Kidney (tissue), 14 donors: ENCODE data around the gene ZNF692. TPM values are rescaled to one million over a fixed set of nuclear protein-coding genes. Genes with fewer than 3 reads are reported as not detected.

Source experiments
- DNase-seq, 5 donors: peaks; one replicate each; pipeline ENCODE4 v3.0.0-alpha.2; 2013 to 2020
- FAIRE-seq: peaks from 2 replicates; lab custom pipeline; 2012; peaks lifted over from hg19 to GRCh38; lab: Jason Lieb, UNC
- H3K27ac ChIP-seq, 2 donors: one replicate each; pipeline ENCODE4 v1.7.0; 2013; ENCODE audit warnings: low read depth in 2 of 2, low read length in 2 of 2, inconsistent platforms in 1 of 2
- H3K27me3 ChIP-seq: one replicate; pipeline ENCODE4 v1.7.1; 2013; ENCODE audit warnings: low read length, inconsistent platforms; ENCODE audit not compliant: control insufficient read depth, insufficient read depth
- H3K36me3 ChIP-seq, 3 donors: one replicate each; pipeline versions ENCODE4 v1.7.0 to v1.7.1; 2013; ENCODE audit warnings: low read length in 3 of 3, control low read depth in 1 of 3, inconsistent platforms in 1 of 3; ENCODE audit not compliant: insufficient read depth in 3 of 3, control insufficient read depth in 2 of 3
- H3K4me1 ChIP-seq, 3 donors: one replicate each; pipeline versions ENCODE4 v1.7.0 to v1.7.1; 2013; ENCODE audit warnings: low read length in 3 of 3, inconsistent platforms in 1 of 3, low read depth in 1 of 3; ENCODE audit not compliant: control insufficient read depth in 2 of 3, insufficient read depth in 2 of 3
- H3K4me3 ChIP-seq, 3 donors: one replicate each; pipeline versions ENCODE4 v1.7.0 to v1.8.1; 2013; ENCODE audit warnings: low read length in 3 of 3, control low read depth in 1 of 3, inconsistent platforms in 1 of 3
- H3K9ac ChIP-seq, 3 donors: one replicate each; pipeline versions ENCODE4 v1.7.0 to v1.7.1; 2013; ENCODE audit warnings: low read length in 3 of 3, control low read depth in 1 of 3, inconsistent platforms in 1 of 3
- H3K9me3 ChIP-seq, 3 donors: one replicate each; pipeline versions ENCODE4 v1.7.0 to v1.7.1; 2013; ENCODE audit warnings: low read length in 3 of 3, control low read depth in 1 of 3, inconsistent platforms in 1 of 3; ENCODE audit not compliant: control insufficient read depth in 2 of 3, insufficient read depth in 1 of 3
- CTCF ChIP-seq: IDR thresholded peaks from 3 replicates; pipeline ENCODE4 v1.5.1; 2012; ENCODE audit warnings: mild to moderate bottlenecking, moderate library complexity, borderline replicate concordance; ENCODE audit not compliant: insufficient read depth; ENCODE audit errors: extremely low read depth
- intact Hi-C: fragments of 100-400 bp; cut with DNase I; formaldehyde crosslinking; loops from one replicate; pipeline ENCODE4 v1.11.1; 2022
- polyA plus RNA-seq: library from polyadenylated mRNA; stranded (reverse); fragments of 350-450 nt; fragmentation: Illumina TruSeq; extraction: RNeasy Lipid Tissue Mini Kit (QIAGEN cat#74804); gene quantifications from one replicate; pipeline ENCODE4 v1.2.3, GENCODE V29; 2014; ENCODE audit warnings: low read depth, low replicate concordance; ENCODE audit not compliant: insufficient read depth
- total RNA-seq: library from RNA; stranded (reverse); fragmentation: NEBNext Ultra II Directional; extraction: Animal tissue kit (Norgen Biotek cat#: 25700); gene quantifications from one replicate; pipeline ENCODE4 v1.2.1, GENCODE V29; 2021
- donor health status: control.
- donor health status: control.
- donor health status: control.
- donor health status: control.
- donor health status: control.
- donor health status: DM: yes; HTN: yes; CAD: no.
- donor health status: Normal renal cell carcinoma (clear cell type).

The ZNF692 gene
- total and polyA plus RNA-seq, 2 donors from 2014 or later = 29.6 to 34.4 TPM

DNA sequence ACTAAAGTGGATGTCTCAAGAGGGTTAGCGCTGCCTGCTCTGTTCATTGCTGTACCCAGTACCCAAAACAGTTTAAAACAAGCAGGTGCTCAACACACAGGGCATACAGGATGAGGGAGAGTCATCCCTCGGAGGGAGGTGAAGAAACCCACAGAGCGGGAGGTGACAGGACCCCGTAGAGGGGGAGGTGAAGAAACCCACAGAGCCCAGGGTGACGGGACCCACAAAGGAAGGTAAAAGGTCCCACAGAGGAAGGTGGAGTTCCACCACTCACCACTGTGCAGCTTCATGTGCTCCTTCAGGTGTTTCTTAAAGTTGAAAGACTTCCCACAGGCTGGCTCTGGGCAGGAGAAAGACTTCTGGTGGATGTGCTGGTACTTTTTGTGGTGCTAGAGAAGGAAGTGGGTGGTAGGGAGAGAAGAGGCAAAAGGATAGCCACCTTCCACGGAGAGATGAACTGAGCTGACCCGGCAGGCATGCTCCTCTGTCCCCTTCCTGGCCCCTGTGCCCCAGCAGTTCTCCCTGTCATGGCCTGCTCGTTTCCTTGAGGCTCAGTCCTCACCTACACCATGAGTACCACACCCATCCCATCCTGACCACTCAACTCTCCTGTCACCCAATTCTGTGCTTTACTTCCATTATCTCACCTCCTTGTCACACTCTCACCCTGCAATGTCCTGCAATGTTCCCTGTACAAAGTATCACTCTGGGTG is 5.1 kb downstream of the ZNF692 start:
- no peak for TF ChIP-seq CTCF
- Histone ChIP-seq H3K36me3 (peaks cover 0 to 14% (median 5%) of the 10 kb centered on the region in 3 donors), H3K9ac (no peak overlapping the region), H3K4me1 (peaks cover 0 to 12% (median 0%) of the 10 kb centered on the region in 3 donors), H3K27ac (no peak overlapping the region), H3K4me3 (no peak overlapping the region), H3K9me3 (no peaks in the 10 kb centered on the region), H3K27me3 (no peaks in the 10 kb centered on the region)
- no peak for DNase-seq
- no peak for FAIRE-seq
- intact Hi-C loops = no loop called here

GRCh38 chr1:248852481-248853405 is 6.1 kb downstream of the ZNF692 start:
- Histone ChIP-seq H3K9ac (no peak overlapping the region), H3K27ac (no peak overlapping the region), H3K27me3 (no peaks in the 10 kb centered on the region), H3K9me3 (no peaks in the 10 kb centered on the region), H3K4me3 (no peak overlapping the region), H3K36me3 (peaks cover 0 to 16% (median 14%) of the 10 kb centered on the region in 3 donors), H3K4me1 (peaks cover 0 to 4% (median 0%) of the 10 kb centered on the region in 3 donors)
- intact Hi-C loops = no loop called here
- FAIRE-seq = no peak
- TF ChIP-seq CTCF = no peak
- peak in 1 of 5 donors; percentile 3 for DNase-seq

GRCh38 chr1:248851390-248851789 is 7.5 kb downstream of the ZNF692 start:
- H3K27ac ChIP-seq = no peak overlapping the region
- no peak overlapping the region for H3K9ac ChIP-seq
- no peak for DNase-seq
- no peaks in the 10 kb centered on the region for H3K27me3 ChIP-seq
- H3K9me3 ChIP-seq = no peaks in the 10 kb centered on the region
- H3K4me1 ChIP-seq = no peaks in the 10 kb centered on the region
- intact Hi-C loops = no loop called here
- no peak for FAIRE-seq
- TF ChIP-seq CTCF = no peak
- H3K36me3 ChIP-seq = peaks cover 0 to 24% (median 24%) of the 10 kb centered on the region in 3 donors
- H3K4me3 ChIP-seq = no peak overlapping the region
